ENCODE results near the gene EIF2S3.
A peak's percentile ranks its signal among the peaks of the same experiment; 100 is the strongest.
"Not testable (repeated sequence)": the region's sequence is repeated elsewhere in the genome, so short reads cannot be mapped to it uniquely, and the experiment has no call there.

Gene EIF2S3

GRCh38 chrX:24050522-24051318 is 4.0 kb upstream of the EIF2S3 start:
- not testable (repeated sequence) for DNase-seq

GRCh38 chrX:24055043-24055356 is 244 bp downstream of the EIF2S3 start:
- no peak for DNase-seq

DNA sequence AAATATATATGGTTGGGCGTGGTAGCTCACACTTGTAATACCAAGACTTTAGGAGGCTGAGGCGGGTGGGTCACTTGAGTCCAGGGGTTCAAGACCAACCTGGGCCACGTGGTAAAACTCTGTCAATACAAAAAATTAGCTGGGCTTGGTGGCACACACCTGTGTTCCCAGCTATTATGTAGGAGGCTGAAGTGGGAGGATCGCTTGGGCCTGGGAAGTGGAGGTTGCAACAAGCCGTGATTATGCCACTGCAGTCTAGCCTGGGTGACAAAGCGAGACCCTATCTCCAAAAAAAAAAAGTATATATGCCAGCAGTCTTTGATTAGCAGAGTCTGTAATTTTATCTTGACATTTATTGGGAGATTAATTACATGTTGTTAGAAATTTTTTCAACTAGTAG is 8.7 kb downstream of the EIF2S3 start:
- no peak for DNase-seq

- no peak for DNase-seq
Measured at GRCh38 chrX:24069877-24070276, 15.1 kb downstream of the EIF2S3 start.

- no peak for DNase-seq
Measured at GRCh38 chrX:24079411-24079810, 24.7 kb downstream of the EIF2S3 start.

DNA sequence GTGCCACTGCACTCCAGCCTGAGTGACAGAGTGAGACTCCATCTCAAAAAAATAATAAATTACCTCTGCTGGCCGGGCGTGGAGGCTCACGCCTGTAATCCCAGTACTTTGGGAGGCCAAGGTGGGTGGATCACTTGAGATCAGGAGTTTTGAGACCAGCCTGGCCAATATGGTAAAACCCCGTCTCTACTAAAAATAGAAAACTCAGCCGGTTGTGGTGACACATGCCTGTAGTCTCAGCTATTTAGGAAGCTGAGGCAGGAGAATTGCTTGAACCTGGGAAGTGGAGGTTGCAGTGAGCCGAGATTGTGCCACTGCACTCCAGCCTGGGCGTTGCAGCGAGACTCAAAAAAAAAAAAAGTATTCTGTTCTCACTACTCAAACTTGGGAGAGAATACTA is 25.5 kb downstream of the EIF2S3 start:
- DNase-seq, result not testable (repeated sequence)

DNA sequence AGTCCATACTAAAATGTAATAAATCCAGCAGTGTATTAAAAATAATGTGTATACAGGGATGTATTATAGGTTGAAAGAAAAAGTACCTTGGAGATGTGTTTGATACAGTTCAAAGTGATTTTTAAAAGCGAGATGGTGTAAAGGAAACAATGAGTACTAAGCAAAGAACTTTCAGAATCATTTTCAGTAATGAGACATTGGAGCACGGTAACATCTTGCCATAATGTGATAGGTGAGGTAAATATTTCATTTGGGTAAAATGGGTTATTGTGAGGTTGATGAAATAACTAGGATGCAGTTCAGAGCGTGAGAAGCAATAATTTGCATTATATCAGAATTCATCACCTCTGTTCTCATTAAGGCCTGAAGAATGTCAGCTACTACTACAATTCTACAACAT is 25.9 kb downstream of the EIF2S3 start:
- DNase-seq, result no peak

GRCh38 chrX:24081661-24082154 is 27.0 kb downstream of the EIF2S3 start:
- peak; percentile 41 for DNase-seq

DNA sequence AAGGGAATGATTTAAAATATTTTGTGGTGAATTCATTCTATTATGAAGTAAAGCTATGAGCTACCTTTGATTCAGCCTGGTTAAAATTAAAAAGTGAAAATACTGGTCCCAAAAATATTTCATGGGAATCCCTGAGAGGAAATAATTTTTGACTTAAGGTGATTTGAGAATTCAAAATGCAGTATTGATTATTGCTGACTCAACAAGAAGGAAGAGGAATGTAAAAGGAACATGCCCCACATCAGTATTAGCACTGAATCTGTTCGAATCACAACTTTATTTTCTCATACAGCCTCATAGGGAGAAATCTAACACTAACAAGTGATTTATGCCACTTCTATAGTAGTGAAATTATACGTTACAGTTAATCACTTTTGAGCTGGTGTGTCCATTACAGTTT is 27.7 kb downstream of the EIF2S3 start:
- no peak for DNase-seq

DNA sequence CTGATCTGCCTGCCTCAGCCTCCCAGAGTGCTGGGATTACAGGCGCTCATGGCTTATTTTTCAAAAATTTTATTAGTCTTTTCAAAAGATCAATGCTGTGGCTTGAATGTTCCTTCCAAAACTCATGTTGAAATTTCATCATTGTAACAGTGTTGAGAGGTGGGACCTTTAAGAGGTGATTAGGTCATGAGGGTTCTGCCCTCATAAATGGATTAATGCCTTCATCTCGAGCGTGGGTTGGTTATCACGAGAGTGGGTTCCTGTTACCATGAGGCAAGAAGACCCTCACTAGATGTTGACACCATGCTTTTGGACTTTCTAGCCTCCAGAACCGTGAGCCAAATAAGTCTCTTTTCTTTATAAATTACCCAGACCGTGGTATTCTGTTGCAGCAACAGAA is 30.3 kb downstream of the EIF2S3 start:
- no peak for DNase-seq

DNA sequence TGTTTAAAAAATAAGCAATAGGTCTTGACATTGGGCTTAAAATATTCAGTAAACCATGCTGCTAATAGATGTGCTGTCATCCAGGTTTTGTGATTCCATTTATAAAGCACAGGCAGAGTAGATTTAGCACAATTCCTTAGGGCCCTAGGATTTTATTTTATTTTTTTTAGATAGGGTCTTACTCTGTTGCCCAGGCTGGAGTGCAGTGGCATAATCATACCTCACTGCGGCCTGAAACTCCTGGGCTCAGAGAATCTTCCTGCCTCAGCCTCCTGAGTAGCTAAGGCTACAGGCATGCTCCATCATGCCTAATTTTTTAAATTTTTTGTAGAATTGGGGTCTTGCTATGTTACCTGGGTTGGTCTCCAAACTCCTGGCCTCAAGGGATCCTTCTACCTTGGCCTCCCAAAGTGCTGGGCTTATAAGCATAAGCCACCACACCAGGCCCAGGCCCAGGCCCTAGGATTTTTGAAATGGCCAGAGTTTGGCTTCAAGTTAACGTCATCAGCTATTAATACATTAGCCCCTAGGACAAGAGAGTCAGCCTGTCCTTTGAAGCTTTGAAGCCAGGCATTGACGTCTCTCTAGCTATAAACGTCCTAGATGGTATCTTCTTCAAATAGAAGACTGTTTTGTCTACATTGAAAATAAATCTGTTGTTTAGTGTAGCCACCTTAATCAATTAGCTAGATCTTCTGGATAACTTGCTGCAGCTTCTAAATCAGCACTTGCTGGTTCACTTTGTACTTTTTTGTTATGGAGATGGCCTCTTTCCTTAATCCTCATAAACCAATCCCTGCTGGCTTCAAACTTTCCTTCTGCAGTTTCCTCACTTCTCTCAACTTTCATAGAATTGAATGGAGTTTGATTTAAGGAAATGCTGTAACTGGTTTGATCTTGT is 35.8 kb downstream of the EIF2S3 start:
- no peak for DNase-seq

DNA sequence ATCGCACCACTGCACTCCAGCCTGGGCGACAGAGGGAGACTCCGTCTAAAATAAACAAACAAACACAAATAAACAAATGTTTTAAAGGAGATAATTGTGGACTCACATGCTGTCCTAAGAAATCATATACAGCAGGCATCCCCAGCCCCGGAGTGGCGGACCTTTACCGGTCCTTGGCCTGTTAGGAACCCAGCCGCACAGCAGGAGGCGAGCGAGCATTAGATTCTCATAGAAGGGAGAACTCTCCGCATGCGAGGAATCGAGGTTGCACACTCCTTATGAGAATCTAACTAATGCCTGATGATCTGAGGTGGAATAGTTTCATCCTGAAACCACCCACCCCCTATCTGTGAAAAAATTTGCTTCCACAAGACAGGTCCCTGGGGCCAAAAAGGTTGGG is 39.0 kb downstream of the EIF2S3 start:
- DNase-seq, result no peak

- DNase-seq, result no peak
Measured at GRCh38 chrX:24097741-24098260, 43.0 kb downstream of the EIF2S3 start.

- no peak for DNase-seq
Measured at GRCh38 chrX:24098932-24099331, 44.2 kb downstream of the EIF2S3 start.

GRCh38 chrX:24099394-24099793 is 44.6 kb downstream of the EIF2S3 start:
- DNase-seq, result no peak

DNA sequence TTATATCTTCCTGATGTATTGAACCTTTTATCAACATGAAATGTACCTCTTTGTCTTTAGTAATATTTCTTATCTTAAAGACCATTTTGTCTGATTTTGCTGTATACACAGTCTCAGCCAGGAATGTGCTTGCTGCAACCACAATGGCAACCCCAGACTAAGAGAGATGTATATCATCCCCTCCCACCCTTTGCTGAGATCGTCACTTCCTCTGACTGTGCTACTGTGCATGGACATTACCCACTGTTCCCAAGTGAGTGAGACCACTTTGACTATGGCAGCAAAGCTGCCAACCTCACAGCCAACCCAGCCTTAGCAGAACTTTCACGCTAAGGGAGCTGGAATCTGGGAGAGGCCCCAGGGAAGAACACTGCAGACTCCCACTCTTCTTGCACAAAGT is 46.0 kb downstream of the EIF2S3 start:
- no peak for DNase-seq

- DNase-seq, result no peak
Measured at GRCh38 chrX:24110069-24110468, 55.3 kb downstream of the EIF2S3 start.

DNA sequence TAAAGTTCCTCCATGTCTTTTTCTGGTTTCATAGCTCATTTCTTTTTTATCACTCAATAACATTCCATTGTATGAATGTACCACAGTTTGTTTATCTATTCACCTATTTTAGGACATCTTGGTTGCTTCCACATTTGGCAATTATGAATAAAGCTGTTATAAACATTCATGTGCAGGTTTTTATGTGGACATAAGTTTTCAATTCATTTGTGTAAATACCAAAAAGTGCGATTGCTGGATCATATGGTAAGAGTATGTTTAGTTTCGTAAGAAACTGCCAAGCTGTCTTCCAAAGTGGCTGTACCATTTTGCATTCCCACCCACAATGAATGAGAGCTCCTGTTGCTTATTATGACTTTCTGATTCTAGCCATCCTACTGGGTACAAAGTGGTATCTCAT is 58.4 kb downstream of the EIF2S3 start:
- no peak for DNase-seq

- no peak for DNase-seq
Measured at GRCh38 chrX:24117258-24117657, 62.5 kb downstream of the EIF2S3 start.

DNA sequence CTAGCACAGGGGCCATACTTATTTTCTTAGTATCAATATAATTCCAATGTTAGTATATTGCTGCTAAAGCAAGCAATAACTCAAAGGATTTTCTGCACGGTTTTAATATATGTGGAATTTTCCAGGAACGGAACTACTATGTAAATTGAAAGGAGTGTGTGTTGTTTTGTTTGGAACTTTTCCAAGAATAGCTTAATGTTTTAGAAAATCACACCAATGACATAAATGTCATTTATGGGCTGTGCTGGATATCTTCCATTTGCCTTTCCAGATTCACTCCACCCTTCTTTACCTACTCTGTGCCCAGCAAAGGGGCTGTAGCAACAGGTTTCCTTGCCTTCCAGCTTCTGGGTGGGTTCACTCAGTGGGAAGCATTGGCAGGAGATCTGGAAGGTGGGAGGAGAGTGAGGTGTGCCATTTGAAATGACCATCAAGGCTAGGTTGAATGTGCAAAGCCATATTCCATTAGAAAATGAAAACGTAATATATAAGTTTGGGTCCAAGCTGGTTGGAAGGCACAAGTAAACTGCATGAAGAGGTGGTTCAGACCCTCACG is 69.6 kb downstream of the EIF2S3 start:
- DNase-seq, result no peak

GRCh38 chrX:24125028-24125612 is 70.4 kb downstream of the EIF2S3 start:
- no peak for DNase-seq
